Uterus (tissue), 2 donors: Measurements from ENCODE around the gene PHF13.

Experiments used
- CTCF ChIP-seq, 4 experiments: fragments of 200-600 bp in 2 of 4; fragments of 450-650 bp in 2 of 4; sonication (generic) in 2 of 4; IDR thresholded peaks; one replicate each; pipeline ENCODE4 v1.5.1; 2016 to 2019; ENCODE audit warnings: antibody characterized with exemption in 4 of 4, mild to moderate bottlenecking in 2 of 4, moderate library complexity in 1 of 4
- POLR2A ChIP-seq, 2 donors: fragments of 450-650 bp; IDR thresholded peaks; one replicate each; pipeline ENCODE4 v1.6.1; 2016; ENCODE audit warnings: antibody characterized with exemption in 2 of 2, mild to moderate bottlenecking in 1 of 2, moderate library complexity in 1 of 2

GRCh38 chr1:6651909-6652308 lies 38.4 kb downstream of the PHF13 start:
- no peak for TF ChIP-seq CTCF (IDR thresholded peaks at IDR 0.05)
- no peak for TF ChIP-seq POLR2A (IDR thresholded peaks at IDR 0.05)
